HCT116 (cell line): ENCODE data around the gene PARP9. TPM values are rescaled to one million over a fixed set of nuclear protein-coding genes. Genes with fewer than 3 reads are reported as not detected.

Source experiments
- ATAC-seq: fragments of 200-7000 bp; cut with Tn5 transposase; 2 replicates; pipeline ENCODE4 v1.9.1; 2020; ENCODE audit warnings: mild to moderate bottlenecking, moderate library complexity
- BruUV-seq: library from RNA; stranded (reverse); fragments of 400-500 nt; replicated peaks from 2 replicates; lab custom pipeline; 2021; lab: Mats Ljungman, UMichigan
- CTCF ChIA-PET: fragments of 300-600 bp; sonication (Branson Sonifier 250); formaldehyde crosslinking; loops from one replicate; lab custom pipeline; 2021; ENCODE audit warnings: antibody characterized with exemption; lab: Charles Lee
- POLR2A ChIA-PET: fragments of 300-600, 350-600 bp; sonication (Branson Sonifier 250); formaldehyde crosslinking; loops from one replicate; lab custom pipeline; 2021; ENCODE audit warnings: antibody characterized with exemption; lab: Charles Lee
- RAD21 ChIA-PET, 2 experiments: fragments of 300-600 bp; sonication (Branson Sonifier 250); formaldehyde crosslinking; loops; one replicate each; lab custom pipeline; 2023; ENCODE audit warnings: low total read pairs in 2 of 2; ENCODE audit not compliant: uncharacterized antibody in 2 of 2, unreplicated experiment in 2 of 2, low non-redundant PET in 1 of 2; lab: Charles Lee
- DNase-seq: peaks from one replicate; pipeline ENCODE4 v3.0.0-alpha.2; 2010; ENCODE audit warnings: low read depth, low spot score
- H2AFZ ChIP-seq: fragments of 200-600 bp; shearing (Covaris generic), sonication (generic); 2 replicates; pipeline ENCODE4 v1.6.1; 2017; ENCODE audit warnings: low read depth, mixed run types, mixed read lengths, antibody characterized with exemption, low read length; ENCODE audit not compliant: poor library complexity, severe bottlenecking
- H3K27ac ChIP-seq: 2 replicates; pipeline ENCODE4 v1.5.1; 2012; ENCODE audit warnings: low read depth, low read length
- H3K27me3 ChIP-seq: fragments of 200-600 bp; sonication (generic); 2 replicates; pipeline ENCODE4 v1.6.1; 2016; ENCODE audit warnings: mixed run types, low read length, mixed read lengths; ENCODE audit not compliant: insufficient read depth
- H3K36me3 ChIP-seq, 2 experiments: fragments of 200-500 bp in 1 of 2; fragments of 200-600 bp in 1 of 2; sonication (Bioruptor generic) in 1 of 2; sonication (generic) in 1 of 2; 2 replicates each; pipeline versions ENCODE4 v1.5.1 to v1.6.1; 2014 to 2016; ENCODE audit warnings: low read length in 2 of 2, inconsistent platforms in 1 of 2, mixed read lengths in 1 of 2, mixed run types in 1 of 2; ENCODE audit not compliant: insufficient read depth in 2 of 2, control insufficient read depth in 1 of 2
- H3K4me1 ChIP-seq, 2 experiments: fragments of 200-600 bp in 1 of 2; sonication (generic) in 1 of 2; 2 replicates each; pipeline versions ENCODE4 v1.5.1 to v1.6.1; 2012 to 2017; ENCODE audit warnings: low read length in 2 of 2, inconsistent platforms in 1 of 2, mild to moderate bottlenecking in 1 of 2, mixed read lengths in 1 of 2, mixed run types in 1 of 2, moderate library complexity in 1 of 2; ENCODE audit not compliant: insufficient read depth in 2 of 2, control insufficient read depth in 1 of 2
- H3K4me2 ChIP-seq: fragments of 200-600 bp; sonication (generic); 2 replicates; pipeline ENCODE4 v1.6.1; 2017; ENCODE audit warnings: mixed run types, low read length, mixed read lengths
- H3K4me3 ChIP-seq, 2 experiments: fragments of 200-600 bp in 1 of 2; sonication (generic) in 1 of 2; replicated peaks in 1 of 2; 2 replicates each; pipeline ENCODE4 v1.5.1; 2011 to 2016; ENCODE audit warnings: low read length in 2 of 2, control low read depth in 1 of 2, low read depth in 1 of 2, mild to moderate bottlenecking in 1 of 2, mixed read lengths in 1 of 2, mixed run types in 1 of 2
- H3K79me2 ChIP-seq: fragments of 200-600 bp; sonication (generic); 2 replicates; pipeline ENCODE4 v1.6.1; 2017; ENCODE audit warnings: mild to moderate bottlenecking, mixed run types, low read length, moderate library complexity, mixed read lengths; ENCODE audit not compliant: insufficient read depth
- H3K9ac ChIP-seq: fragments of 200-600 bp; sonication (generic); 2 replicates; pipeline ENCODE4 v1.6.1; 2016; ENCODE audit warnings: low read length, mixed read lengths
- H3K9me2 ChIP-seq: fragments of 200-600 bp; sonication (generic), shearing (Covaris generic); 2 replicates; pipeline ENCODE4 v1.6.1; 2017; ENCODE audit warnings: mixed run types, mild to moderate bottlenecking, moderate library complexity; ENCODE audit not compliant: insufficient read depth
- H3K9me3 ChIP-seq, 2 experiments: fragments of 200-500 bp in 1 of 2; fragments of 200-600 bp in 1 of 2; sonication (Bioruptor generic) in 1 of 2; sonication (generic) in 1 of 2; 2 replicates each; pipeline ENCODE4 v1.6.1; 2014 to 2017; ENCODE audit warnings: low read length in 2 of 2, mixed read lengths in 2 of 2, inconsistent platforms in 1 of 2, low read depth in 1 of 2, mild to moderate bottlenecking in 1 of 2, mixed run types in 1 of 2, moderate library complexity in 1 of 2; ENCODE audit not compliant: control insufficient read depth in 1 of 2, insufficient read depth in 1 of 2
- H4K20me1 ChIP-seq: fragments of 200-600 bp; sonication (generic), shearing (Covaris generic); 2 replicates; pipeline ENCODE4 v1.6.1; 2017; ENCODE audit warnings: mixed run types, mild to moderate bottlenecking, moderate library complexity; ENCODE audit not compliant: insufficient read depth
- ELF1 ChIP-seq: IDR thresholded peaks from 2 replicates; pipeline ENCODE4 v1.6.1; 2012; ENCODE audit warnings: low read depth, borderline replicate concordance
- SIN3A ChIP-seq: IDR thresholded peaks from 2 replicates; pipeline ENCODE4 v1.6.1; 2012; ENCODE audit warnings: low read depth
- YY1 ChIP-seq: IDR thresholded peaks from 2 replicates; pipeline ENCODE4 v1.6.1; 2011; ENCODE audit warnings: low read length, low read depth, moderate library complexity, mild to moderate bottlenecking; ENCODE audit not compliant: insufficient replicate concordance; ENCODE audit errors: extremely low read depth
- intact Hi-C: fragments of 100-400 bp; cut with micrococcal nuclease; formaldehyde crosslinking; loops from 2 replicates; pipeline ENCODE4 v1.10.0; 2022
- total RNA-seq: library from RNA; stranded (reverse); gene quantifications from one replicate; pipeline ENCODE4 v1.2.1, GENCODE V29; 2021; ENCODE audit not compliant: unreplicated experiment

The PARP9 gene
- total RNA-seq, 1 experiment from 2014 or later, result 9.5 TPM

- ChIA-PET RAD21 (no interaction called here), CTCF (no interaction called here), POLR2A (no interaction called here)
- no peaks in the 10 kb centered on the region for H3K4me1 ChIP-seq
- H3K4me2 ChIP-seq, result no peak overlapping the region
- H3K4me3 ChIP-seq, result no peak overlapping the region
- BruUV-seq, result no TSS peak
- TF ChIP-seq ELF1, result no peak
- TF ChIP-seq, all 23 proteins: peak for 0
- Histone ChIP-seq H2AFZ (no peak overlapping the region), H3K9me2 (no peaks in the 10 kb centered on the region), H4K20me1 (no peaks in the 10 kb centered on the region), H3K36me3 (no peaks in the 10 kb centered on the region), H3K27ac (no peak overlapping the region), H3K79me2 (no peaks in the 10 kb centered on the region), H3K9ac (no peak overlapping the region), H3K27me3 (no peaks in the 10 kb centered on the region), H3K9me3 (no peaks in the 10 kb centered on the region)
- ATAC-seq, result no peak
- DNase-seq, result no peak
- intact Hi-C loops, result no loop called here
Measured at GRCh38 chr3:122546151-122546550, 17.9 kb downstream of the PARP9 start.

- Histone ChIP-seq H3K27me3 (no peaks in the 10 kb centered on the region), H4K20me1 (no peaks in the 10 kb centered on the region), H3K9me3 (no peaks in the 10 kb centered on the region), H2AFZ (no peak overlapping the region), H3K4me2 (no peak overlapping the region), H3K9me2 (no peaks in the 10 kb centered on the region), H3K4me1 (peaks cover 5% of the 10 kb centered on the region in 2 experiments), H3K9ac (no peak overlapping the region), H3K79me2 (no peaks in the 10 kb centered on the region), H3K36me3 (no peaks in the 10 kb centered on the region), H3K27ac (no peak overlapping the region), H3K4me3 (no peak overlapping the region)
- TF ChIP-seq SIN3A (no peak), YY1 (no peak)
- DNase-seq (no peak), ATAC-seq (no peak)
- BruUV-seq, result no TSS peak
- POLR2A ChIA-PET, result no interaction called here
- CTCF ChIA-PET, result no interaction called here
- intact Hi-C loops, result no loop called here
- RAD21 ChIA-PET, result no interaction called here
Measured at GRCh38 chr3:122538956-122539490, 25.1 kb downstream of the PARP9 start.
